NCI-H774 (cell line): ENCODE measurements around the gene PNLIPRP2.

Experiments used
- DNase-seq: peaks from one replicate; lab custom pipeline; 2025; lab: John Stamatoyannopoulos, UW

The PNLIPRP2 gene

DNA sequence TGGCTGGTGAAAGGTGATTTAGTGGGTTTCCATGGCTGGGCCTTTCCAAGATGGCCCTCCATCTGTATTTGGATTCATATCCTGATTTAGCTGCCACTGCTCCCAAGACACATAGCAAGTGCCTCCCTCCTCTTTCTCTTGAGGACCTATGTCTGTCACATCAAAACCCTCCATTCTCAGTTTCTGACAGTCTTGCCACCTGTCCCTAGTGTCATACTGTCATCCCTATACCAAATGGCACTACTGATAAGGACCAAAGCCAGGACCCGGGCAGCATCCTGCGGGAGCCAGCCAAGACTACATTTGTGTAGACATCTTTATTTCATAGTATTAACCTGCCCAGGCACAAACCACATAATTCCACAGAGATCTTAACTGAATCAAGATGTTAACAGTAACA, 34.8 kb downstream of the PNLIPRP2 start:
- DNase-seq: no peak

- DNase-seq: no peak
Measured at GRCh38 chr10:116656044-116656443, 35.3 kb downstream of the PNLIPRP2 start.

- DNase-seq: no peak
Measured at GRCh38 chr10:116657863-116658551, 37.3 kb downstream of the PNLIPRP2 start.

DNA sequence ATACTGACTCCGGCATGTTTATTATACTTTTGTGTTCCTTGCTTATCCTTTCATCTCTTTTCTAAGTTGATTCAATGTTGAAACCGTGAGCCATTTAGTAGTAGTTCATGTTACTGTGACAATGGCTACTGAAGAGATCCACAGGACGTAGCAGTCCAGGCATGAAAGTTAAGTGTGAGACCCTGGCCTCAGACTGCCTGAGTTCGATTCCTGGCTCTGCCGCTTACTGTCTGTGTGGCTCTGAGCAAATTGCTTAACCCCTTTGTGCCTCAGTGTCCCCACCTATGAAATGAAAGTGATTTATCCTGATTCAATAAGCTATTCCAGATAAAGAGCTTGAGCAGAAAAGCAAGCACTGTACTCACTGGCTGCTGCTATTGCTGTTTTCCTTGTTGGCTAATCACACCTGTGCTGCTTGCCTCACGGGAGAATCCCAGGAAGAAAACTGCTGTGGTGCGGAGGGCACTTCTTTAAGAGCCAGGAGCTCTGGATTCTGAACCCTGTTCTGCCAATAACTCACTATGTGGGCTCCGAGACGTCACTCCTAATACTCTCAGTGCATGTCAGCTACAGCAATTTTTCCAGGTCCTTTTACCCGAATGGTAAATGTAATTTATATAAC, 38.4 kb downstream of the PNLIPRP2 start:
- DNase-seq: no peak

DNA sequence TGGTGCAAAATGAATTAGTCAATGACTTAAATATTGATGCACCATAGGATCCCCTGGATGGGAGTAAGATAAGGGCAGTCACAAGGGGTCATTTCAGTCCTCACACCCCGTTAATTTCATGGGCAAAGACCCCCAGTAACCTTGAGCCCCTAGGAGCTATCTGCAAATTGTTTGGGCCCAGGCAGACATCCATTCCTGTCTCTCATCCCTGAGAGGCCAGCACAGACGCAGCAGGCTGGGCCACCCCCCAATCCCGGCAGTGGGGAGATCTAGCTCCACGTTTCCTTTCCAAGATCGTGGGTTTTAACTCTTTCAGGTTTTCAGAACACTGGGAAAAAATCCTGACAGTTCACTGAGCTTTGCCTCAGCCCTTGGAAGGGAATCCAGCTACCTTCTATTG, 40.1 kb downstream of the PNLIPRP2 start:
- no peak for DNase-seq

DNA sequence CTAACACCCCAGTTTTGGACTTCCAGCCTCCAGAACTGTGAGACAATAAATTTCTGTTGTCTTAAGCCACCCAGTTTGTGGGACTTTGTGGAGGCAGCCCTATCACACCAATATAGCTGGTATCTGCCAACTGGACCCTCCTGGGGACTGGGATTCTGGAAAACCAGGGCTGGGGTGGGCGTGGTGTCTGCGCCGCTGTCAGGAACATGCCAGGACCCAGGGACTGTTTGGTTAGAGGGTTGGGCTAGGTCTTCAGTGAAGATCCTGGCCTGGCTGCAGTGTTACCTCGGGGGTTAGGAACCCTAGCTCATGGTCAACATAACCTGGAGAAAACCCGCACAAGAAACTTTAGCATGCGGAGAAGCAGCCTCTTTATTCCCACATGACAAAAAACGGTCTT, 42.6 kb downstream of the PNLIPRP2 start:
- no peak for DNase-seq

DNA sequence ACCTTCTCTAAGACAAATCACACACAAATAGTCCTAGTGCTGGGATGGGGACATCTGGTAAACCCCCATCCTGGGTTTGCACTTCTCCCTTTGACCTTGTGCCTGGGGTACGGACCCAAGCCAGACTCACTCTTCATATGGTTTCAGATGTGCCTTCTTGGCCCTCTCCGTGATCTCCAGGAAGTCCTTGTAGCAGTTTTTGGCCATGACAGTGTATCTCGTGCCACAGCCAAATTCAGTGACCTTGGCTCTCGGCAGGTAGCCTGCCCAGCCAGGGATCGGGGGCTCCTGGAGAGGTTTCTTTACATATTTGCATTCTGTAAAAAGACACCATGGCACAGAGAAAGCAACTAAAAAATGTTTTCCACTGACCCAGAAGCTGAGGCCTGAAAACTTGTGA, 43.9 kb downstream of the PNLIPRP2 start:
- no peak for DNase-seq

DNA sequence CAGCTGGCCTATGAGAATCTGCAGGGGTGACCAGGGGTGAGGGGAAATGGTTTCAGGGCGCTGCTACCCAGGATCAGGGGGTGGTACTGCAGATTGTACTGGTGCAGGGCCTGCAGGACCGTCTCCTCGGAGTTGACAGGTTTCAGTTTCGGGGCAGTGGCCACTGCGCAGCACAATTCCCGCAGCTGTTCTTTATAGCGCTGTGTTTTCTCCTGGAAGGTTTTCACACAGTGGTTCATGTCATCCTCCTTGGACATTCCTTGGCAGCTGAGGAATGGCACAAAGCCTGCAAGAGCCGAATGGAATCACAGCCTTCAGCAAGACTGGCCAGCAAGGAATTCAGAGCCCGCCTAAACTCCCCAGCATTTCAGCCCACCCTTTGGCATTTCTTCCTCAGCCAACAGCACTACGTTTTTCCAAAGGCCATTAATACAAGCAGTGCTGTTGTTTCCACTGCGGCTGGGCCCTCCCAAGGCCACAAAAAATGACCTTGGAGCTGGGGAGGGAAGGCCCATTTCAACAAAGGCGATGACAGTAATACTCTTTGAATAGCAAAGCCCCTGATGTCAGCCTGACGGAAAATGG, 44.9 kb downstream of the PNLIPRP2 start:
- no peak for DNase-seq

DNA sequence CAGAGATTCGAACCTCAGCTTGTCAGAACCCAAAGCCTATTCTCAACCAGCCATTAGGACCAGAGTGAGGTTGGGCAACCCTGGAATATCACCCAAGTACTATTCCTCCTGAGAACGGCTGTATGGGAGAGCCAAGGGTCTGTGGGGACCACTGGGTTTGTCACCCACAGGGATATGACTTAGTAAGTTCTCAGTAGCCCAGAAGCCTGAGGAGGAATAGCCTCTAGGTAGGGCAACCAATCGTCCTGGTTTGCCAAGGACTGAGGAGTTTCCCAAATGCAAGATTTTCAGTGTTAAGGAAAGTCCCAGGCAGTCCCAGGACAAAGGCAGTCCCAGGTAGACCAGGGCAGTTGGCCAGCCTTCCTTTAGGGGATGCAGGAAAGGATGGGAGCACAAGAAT, 46.7 kb downstream of the PNLIPRP2 start:
- no peak for DNase-seq

- DNase-seq: no peak
Measured at GRCh38 chr10:116668018-116668417, 47.3 kb downstream of the PNLIPRP2 start.

GRCh38 chr10:116668446-116668845, 47.7 kb downstream of the PNLIPRP2 start:
- no peak for DNase-seq

GRCh38 chr10:116669080-116669479, 48.3 kb downstream of the PNLIPRP2 start:
- no peak for DNase-seq

GRCh38 chr10:116669832-116670644, 49.3 kb downstream of the PNLIPRP2 start:
- no peak for DNase-seq

GRCh38 chr10:116670706-116671105, 50.0 kb downstream of the PNLIPRP2 start:
- DNase-seq: no peak

GRCh38 chr10:116671274-116671926, 50.6 kb downstream of the PNLIPRP2 start:
- no peak for DNase-seq

DNA sequence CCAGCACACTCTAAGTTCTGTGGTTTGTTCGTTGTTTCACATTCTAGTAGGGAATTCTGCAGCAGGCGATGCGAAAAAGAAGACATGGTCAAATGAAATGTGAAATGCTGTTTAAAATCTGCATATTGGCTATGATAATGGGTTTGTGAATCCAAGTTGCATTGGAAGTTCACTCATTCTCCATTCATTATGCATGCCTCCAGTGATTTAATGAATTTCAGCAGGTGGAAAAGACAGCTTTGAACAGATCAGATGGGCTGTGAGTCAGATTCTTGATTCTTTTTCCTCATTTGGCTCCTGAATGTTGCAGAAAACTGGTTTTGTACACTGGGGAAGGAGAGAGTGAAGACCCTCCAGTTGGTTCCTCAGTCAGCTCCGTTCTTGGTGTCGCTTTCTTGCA, 52.1 kb downstream of the PNLIPRP2 start:
- no peak for DNase-seq

DNA sequence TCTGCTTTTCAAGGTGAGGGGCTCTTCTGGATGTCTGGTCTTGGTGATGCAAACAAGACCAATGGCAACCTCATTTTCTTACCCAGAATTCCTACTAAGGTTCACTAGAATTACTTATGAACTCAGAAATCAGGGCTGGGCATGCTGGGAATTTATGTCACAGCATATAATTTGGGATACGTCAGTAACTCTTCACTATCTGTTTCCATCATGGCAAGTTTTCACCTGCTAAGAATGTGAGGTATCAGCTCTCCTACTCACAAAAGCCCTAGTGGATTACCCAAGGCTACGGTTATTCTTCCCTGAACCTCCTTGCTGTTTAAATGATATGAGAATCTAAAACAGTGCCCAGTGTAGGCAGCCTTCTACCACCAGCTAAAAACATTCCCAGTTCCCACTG, 53.1 kb downstream of the PNLIPRP2 start:
- no peak for DNase-seq

GRCh38 chr10:116674901-116675423, 54.2 kb downstream of the PNLIPRP2 start:
- DNase-seq: no peak

DNA sequence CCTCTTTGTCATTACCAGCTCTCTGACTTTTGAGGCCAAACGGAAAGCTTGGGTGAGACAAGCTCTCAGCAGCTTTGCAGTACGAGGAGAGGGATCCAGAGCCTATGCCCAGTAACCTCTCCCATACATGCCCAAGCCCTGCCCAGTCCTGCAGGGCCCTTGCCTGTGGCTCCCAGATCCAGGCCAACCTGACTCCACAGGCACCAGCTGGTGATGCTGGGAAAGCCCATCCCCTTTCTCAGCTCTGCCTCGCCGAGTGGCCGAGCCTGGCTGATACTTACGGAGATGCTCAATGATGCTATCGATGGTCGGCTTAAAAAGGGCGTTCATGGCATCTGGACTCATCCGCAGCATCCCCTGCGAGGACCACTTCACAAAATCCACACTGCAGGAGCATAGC, 55.4 kb downstream of the PNLIPRP2 start:
- no peak for DNase-seq

DNA sequence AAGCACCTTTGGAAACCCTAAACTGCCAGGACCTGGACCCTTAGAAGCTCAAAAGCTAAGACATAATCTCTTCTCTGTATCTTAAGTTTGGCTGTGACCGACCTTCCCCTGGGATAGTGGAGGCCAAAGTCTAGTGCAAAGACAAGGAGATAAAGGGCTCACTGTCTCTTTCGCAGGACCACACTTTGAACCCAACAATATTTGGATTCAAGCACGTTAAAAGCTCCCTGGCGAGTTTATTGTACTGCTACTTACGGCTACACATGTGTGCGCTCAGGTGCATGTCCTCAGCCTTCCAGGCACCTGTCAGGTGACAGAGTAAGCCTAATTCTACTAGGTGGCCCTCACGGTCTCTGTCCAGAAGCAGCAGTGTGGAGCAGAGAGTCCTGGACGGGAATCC, 55.9 kb downstream of the PNLIPRP2 start:
- DNase-seq: no peak

- DNase-seq: no peak
Measured at GRCh38 chr10:116679351-116679750, 58.6 kb downstream of the PNLIPRP2 start.

DNA sequence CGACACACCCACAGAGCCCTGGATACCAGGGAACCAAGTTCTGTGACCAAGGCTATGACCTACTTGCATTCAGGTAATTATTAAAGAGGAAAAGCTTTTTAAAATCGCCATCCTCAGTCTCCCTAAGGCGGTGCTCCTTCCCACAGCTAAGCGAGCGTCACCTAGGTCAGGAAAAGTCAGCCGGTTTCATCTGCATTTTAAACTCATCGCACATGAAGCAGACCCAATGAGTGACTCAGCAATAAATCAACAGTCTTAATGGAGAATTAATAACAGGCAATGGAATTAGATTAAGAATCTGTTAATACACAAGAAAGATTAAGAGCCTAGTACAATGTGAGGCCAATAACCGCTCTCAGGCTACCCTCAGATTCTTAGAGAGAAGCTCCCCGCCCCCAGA, 62.4 kb downstream of the PNLIPRP2 start:
- no peak for DNase-seq
